ENCODE data around the gene ACIN1. TPM values are rescaled to one million over a fixed set of nuclear protein-coding genes. Genes with fewer than 3 reads are reported as not detected.

ACIN1 gene
- total RNA-seq, 1 experiment from 2014 or later, result 179 TPM

GRCh38 chr14:23143911-23144310 lies 49.0 kb upstream of the ACIN1 start:
- no peak for DNase-seq (ENCODE audit: low read depth, low spot score)
- no peak overlapping the region for H2AFZ ChIP-seq (ENCODE audit: low read depth, low read length, poor library complexity, severe bottlenecking)
- TF ChIP-seq JUND (IDR thresholded peaks at IDR 0.05), result no peak
- TF ChIP-seq CBX3 (IDR thresholded peaks at IDR 0.05; ENCODE audit: low read depth), result no peak
- TF ChIP-seq RAD21 (IDR thresholded peaks at IDR 0.05; ENCODE audit: low read depth), result no peak
- TF ChIP-seq SRF (IDR thresholded peaks at IDR 0.05; ENCODE audit: low read depth), result no peak
- no peak for TF ChIP-seq ZFX (IDR thresholded peaks at IDR 0.05)
- TF ChIP-seq POLR2AphosphoS5 (IDR thresholded peaks at IDR 0.05; ENCODE audit: low read depth, low read length), result no peak
- TF ChIP-seq ZBTB33 (IDR thresholded peaks at IDR 0.05; ENCODE audit: extremely low read depth, insufficient replicate concordance, low read length), result no peak
- TF ChIP-seq EZH2phosphoT487 (IDR thresholded peaks at IDR 0.05; ENCODE audit: borderline replicate concordance), result no peak
- no peak for TF ChIP-seq TCF7L2 (IDR thresholded peaks at IDR 0.05; ENCODE audit: borderline replicate concordance, extremely low read depth, insufficient read depth, insufficient read length)
- ChIA-PET RAD21 (ENCODE audit: low non-redundant PET in 1 of 2, low total read pairs in 2 of 2, uncharacterized antibody in 2 of 2, unreplicated experiment in 2 of 2) (no interaction called here), CTCF (interaction anchor here (0.8 kb wide), 1 partner anchor 23 kb away, joined by 3 read pairs; no protein-coding TSS in a partner anchor), POLR2A (no interaction called here)
- H3K9me3 ChIP-seq (ENCODE audit: control insufficient read depth in 1 of 2, insufficient read depth in 1 of 2, low read depth in 1 of 2, low read length in 2 of 2), result no peaks in the 10 kb centered on the region
- peaks cover 0 to 6% of the 10 kb centered on the region in 2 experiments; a peak in 2 of 4 replicates for H3K4me1 ChIP-seq (ENCODE audit: control insufficient read depth in 1 of 2, insufficient read depth in 2 of 2, low read length in 2 of 2)
- H3K27ac ChIP-seq (ENCODE audit: low read depth, low read length), result no peak overlapping the region
- no peaks in the 10 kb centered on the region for H3K36me3 ChIP-seq (ENCODE audit: control insufficient read depth in 1 of 2, insufficient read depth in 2 of 2, low read length in 2 of 2)
- BruUV-seq (replicated peaks), result no TSS peak
- H4K20me1 ChIP-seq (ENCODE audit: insufficient read depth), result no peaks in the 10 kb centered on the region
- H3K4me2 ChIP-seq (ENCODE audit: low read length), result no peak overlapping the region
- H3K9ac ChIP-seq (ENCODE audit: low read length), result no peak overlapping the region
- intact Hi-C loops (cut with micrococcal nuclease), result no loop called here
- ATAC-seq, result no peak
- H3K4me3 ChIP-seq (replicated peaks in 1 of 2; ENCODE audit: low read depth in 1 of 2, low read length in 2 of 2), result no peak overlapping the region
- no peaks in the 10 kb centered on the region for H3K9me2 ChIP-seq (ENCODE audit: insufficient read depth)
- no peaks in the 10 kb centered on the region for H3K27me3 ChIP-seq (ENCODE audit: insufficient read depth, low read length)
- H3K79me2 ChIP-seq (ENCODE audit: insufficient read depth, low read length), result no peaks in the 10 kb centered on the region

DNA sequence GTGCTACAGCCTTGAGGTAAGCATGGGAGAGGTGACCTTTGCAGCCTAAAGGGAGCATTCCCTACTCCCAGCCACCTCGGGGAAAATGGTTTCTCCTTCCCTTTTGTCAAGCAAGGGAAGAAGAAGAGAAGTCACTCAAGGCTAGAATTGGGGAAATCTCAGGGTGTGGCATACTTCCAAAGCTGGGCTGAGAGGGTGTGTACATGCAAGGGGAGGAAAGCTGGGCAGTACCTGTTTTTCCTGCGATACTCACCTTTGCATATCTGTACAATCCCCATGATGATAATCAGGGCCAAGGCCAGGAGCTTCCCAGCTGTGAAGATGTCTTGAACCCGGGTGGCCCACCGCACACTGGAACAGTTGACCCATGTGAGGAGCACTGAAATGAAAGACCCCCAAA lies 47.9 kb upstream of the ACIN1 start:
- Histone ChIP-seq H3K9me3 (ENCODE audit: control insufficient read depth in 1 of 2, insufficient read depth in 1 of 2, low read depth in 1 of 2, low read length in 2 of 2) (no peaks in the 10 kb centered on the region), H3K9me2 (ENCODE audit: insufficient read depth) (no peaks in the 10 kb centered on the region), H4K20me1 (ENCODE audit: insufficient read depth) (no peaks in the 10 kb centered on the region), H3K4me1 (ENCODE audit: control insufficient read depth in 1 of 2, insufficient read depth in 2 of 2, low read length in 2 of 2) (peaks cover 0 to 6% of the 10 kb centered on the region in 2 experiments; a peak in 2 of 4 replicates), H3K27ac (ENCODE audit: low read depth, low read length) (no peak overlapping the region), H3K9ac (ENCODE audit: low read length) (no peak overlapping the region), H3K27me3 (ENCODE audit: insufficient read depth, low read length) (no peaks in the 10 kb centered on the region), H3K4me2 (ENCODE audit: low read length) (no peak overlapping the region), H2AFZ (ENCODE audit: low read depth, low read length, poor library complexity, severe bottlenecking) (no peak overlapping the region), H3K4me3 (replicated peaks in 1 of 2; ENCODE audit: low read depth in 1 of 2, low read length in 2 of 2) (no peak overlapping the region), H3K36me3 (ENCODE audit: control insufficient read depth in 1 of 2, insufficient read depth in 2 of 2, low read length in 2 of 2) (no peaks in the 10 kb centered on the region), H3K79me2 (ENCODE audit: insufficient read depth, low read length) (no peaks in the 10 kb centered on the region)
- intact Hi-C loops (cut with micrococcal nuclease), result no loop called here
- CTCF ChIA-PET, result interaction anchor here (0.9 kb wide), 1 partner anchor 22 kb away, joined by 3 read pairs; no protein-coding TSS in a partner anchor
- POLR2A ChIA-PET, result no interaction called here
- ATAC-seq (no peak), DNase-seq (ENCODE audit: low read depth, low spot score) (no peak)
- RAD21 ChIA-PET (ENCODE audit: low non-redundant PET in 1 of 2, low total read pairs in 2 of 2, uncharacterized antibody in 2 of 2, unreplicated experiment in 2 of 2), result no interaction called here
- BruUV-seq (replicated peaks), result no TSS peak
- TF ChIP-seq CTCF (IDR thresholded peaks at IDR 0.05 in 2 of 3, conservative IDR thresholded peaks at IDR 0.05 in 1 of 3; ENCODE audit: borderline replicate concordance in 1 of 3, insufficient read depth in 1 of 3, low read depth in 2 of 3, low read length in 2 of 3), result no peak
- no peak for TF ChIP-seq POLR2AphosphoS5 (IDR thresholded peaks at IDR 0.05; ENCODE audit: low read depth, low read length)
- TF ChIP-seq REST (IDR thresholded peaks at IDR 0.05; ENCODE audit: low read depth), result no peak
- no peak for TF ChIP-seq POLR2A (IDR thresholded peaks at IDR 0.05; ENCODE audit: borderline replicate concordance, extremely low read depth, insufficient read depth, insufficient read length)
- TF ChIP-seq SRF (IDR thresholded peaks at IDR 0.05; ENCODE audit: low read depth), result no peak
- TF ChIP-seq MAX (IDR thresholded peaks at IDR 0.05), result no peak

All from HCT116 (cell line).